ENCODE measurements around the gene RAPGEF1.

The RAPGEF1 gene

DNA sequence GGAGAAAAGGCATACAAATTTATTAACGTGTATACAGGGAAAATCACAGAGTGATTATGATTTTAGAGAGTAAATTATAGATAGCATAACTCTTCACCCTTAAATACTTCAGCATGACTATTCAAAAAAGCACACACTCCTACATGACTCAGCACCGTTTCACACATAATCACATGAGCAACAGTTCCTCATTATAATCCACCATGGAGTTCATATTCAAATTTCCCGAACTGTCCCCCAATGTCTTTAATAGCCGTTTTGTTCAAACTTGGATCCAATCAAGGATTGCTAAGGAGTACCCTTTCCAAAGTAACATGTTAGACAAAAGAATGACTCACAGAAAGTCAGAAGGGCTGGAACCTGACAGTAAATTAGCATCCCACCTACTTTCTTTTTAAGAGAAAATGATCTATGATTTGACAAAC is 32.1 kb downstream of the RAPGEF1 start:
- peak; percentile 65 for DNase-seq (ENCODE audit: low read depth)

DNA sequence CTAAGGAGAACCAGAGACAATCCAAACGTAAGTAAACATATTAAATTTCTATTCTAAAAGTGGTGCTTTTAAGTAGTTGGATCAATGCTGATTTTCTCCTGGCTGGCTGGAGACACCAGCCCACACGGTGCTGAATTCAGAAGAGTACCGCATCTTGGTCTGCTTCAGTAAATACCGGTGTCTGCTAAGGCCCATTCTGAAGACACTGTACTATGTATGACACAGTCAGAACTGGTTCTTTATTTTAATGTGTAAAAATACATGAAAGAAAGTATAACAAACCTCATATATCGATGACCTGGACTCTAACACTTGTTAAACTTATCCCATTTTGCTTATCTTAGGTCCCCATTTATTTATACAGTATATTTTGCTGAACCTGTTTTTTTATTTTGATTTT is 32.8 kb downstream of the RAPGEF1 start:
- DNase-seq (ENCODE audit: low read depth), result no peak

DNA sequence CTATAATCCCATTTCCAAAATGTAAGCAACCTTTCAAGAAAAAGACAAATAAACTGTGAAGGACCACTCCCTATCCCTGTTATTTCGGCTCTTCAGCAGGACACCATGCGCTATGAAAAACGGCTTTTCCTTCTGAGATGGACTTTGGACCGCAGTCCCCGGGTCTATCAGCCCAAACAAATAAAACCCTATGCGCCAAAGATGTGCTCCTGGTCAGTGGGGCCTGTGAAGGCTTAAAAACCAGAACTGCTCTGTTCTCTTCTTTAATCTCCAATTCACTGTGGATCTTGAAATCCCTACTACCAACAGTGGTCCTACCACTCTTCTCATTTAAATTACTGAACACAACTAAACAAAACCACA is 33.3 kb downstream of the RAPGEF1 start:
- no peak for DNase-seq (ENCODE audit: low read depth)

DNA sequence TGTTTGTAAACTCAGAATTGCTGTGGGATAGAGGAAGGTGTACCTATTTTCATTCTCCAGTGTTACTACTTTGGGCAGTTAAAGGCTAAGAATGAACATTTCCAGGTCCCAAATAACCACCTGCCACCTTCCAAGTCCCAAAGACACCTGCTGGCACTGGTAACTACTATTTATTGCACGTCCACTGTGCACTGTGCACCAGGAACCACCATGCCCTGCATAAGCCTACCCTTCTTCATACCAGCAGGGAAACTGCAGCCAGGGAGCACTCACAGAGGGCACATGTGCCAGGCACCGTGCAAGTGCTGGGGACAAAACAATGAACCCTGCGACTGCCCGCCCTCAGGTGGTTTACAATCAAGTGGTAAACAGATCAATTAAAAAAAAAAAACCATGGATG is 34.9 kb downstream of the RAPGEF1 start:
- no peak for DNase-seq (ENCODE audit: low read depth)

DNA sequence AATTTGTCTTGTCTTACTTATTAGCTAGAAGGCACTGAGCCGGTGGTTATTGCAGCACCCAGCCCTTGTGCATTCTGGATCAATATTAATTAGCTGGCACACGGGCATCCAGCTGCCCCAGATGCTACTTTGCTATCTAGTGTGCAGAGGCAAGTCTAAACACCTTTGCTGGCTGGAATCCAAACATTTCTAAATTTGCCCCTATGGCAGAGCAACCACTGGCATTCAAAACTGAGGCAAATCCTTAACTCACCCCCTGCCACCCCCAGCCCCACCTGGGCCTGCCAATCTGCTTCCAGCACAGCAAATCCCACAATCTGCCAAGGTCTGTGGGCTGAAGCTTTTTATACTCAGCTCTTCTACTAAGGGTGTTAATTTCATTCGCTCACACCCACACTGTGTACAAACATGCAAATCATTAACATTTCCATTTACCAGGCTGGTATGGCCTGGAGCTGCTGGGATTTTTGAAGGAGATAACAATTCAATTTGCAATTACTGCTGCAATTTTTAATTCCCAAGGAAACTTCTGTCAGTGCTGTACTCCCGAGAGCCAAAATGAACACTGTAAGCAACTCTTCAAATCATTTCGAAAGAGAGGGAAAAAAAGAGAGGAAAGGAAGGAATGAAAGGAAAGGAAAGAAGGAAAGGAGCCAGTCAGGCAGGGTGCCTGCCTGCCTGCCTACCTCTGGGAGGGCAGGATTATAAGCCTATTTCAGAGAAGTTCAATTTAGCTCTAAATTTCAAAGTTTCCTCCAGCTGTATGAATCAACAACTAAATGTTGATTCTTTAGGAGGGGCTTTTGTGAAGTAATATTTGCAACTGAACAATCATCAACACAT is 35.5 kb downstream of the RAPGEF1 start:
- DNase-seq (ENCODE audit: low read depth), result no peak

DNA sequence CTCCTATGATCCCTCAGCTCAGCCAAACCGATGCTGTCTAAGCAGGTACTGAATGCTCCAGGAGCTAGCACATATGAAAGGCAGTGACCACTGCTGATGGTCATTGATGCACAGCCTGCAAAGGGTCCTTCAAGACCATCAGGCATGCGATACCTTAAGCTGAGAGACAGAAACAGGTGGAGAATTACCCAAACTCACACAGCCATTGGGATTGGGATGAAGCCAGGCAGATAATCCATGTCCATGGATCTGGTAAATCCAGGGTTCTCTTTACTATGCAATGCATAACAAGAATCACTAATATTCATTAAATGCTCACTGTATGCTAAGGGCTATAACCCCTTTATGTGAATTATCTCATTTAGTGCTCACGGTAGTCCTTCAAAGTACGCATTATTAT is 36.2 kb downstream of the RAPGEF1 start:
- DNase-seq (ENCODE audit: low read depth), result no peak

DNA sequence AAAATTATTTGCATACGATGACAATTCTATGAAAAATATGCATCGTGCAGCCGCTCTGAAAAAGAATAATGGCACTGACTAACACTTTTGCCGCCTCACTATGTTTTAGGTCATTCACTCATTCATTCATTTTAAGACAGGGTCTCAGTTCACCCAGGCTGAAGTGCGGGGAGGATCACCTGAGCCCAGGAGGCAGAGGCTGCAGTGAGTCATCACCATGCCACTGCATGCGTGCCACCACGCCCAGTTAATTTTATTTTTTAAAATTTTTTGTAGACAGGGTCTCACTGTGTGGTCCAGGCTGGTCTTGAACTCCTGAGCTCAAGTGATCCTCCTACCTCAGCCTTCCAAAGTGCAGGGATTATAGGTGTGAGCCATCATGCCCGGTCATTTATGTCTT is 37.0 kb downstream of the RAPGEF1 start:
- DNase-seq (ENCODE audit: low read depth), result no peak

DNA sequence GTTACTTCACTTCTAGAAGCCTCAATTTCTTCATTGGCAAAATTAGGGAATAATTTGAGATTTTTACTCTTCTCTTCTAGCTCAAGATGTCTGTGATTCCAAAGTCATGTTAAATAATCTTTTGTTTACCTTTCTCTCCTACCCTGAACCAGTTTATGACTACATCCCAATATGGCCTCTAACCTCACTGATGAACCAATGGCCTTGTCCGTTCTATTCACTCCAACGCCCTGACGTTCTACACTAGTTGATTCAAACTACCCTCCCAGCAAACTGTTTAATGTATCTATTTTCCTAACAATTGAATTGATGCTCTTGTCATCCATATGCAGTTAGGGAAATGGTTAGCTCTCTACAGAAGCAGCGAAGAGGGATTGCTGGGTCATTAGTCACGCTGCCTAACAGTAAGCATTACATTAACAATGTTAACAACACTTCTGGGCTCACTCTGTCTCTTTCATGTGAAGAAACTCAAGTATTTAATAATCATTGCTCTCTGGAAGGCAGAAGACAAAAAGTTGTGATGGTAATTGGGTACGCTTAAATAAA is 38.0 kb downstream of the RAPGEF1 start:
- no peak for DNase-seq (ENCODE audit: low read depth)

DNA sequence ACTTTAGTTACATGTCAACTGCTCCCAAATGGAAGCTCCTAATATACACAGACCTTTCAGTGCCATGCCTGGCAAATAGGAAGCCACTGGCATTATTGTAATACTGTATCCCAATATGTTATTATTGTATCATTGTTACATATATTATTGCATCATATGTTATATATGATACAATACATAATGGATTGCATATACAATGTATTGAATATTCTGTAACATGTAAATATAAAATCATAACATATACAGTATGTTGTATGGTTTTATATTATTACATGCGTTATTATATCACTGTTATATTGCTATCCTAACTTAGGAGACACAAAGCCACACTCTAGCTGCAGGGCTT is 38.5 kb downstream of the RAPGEF1 start:
- no peak for DNase-seq (ENCODE audit: low read depth)

DNA sequence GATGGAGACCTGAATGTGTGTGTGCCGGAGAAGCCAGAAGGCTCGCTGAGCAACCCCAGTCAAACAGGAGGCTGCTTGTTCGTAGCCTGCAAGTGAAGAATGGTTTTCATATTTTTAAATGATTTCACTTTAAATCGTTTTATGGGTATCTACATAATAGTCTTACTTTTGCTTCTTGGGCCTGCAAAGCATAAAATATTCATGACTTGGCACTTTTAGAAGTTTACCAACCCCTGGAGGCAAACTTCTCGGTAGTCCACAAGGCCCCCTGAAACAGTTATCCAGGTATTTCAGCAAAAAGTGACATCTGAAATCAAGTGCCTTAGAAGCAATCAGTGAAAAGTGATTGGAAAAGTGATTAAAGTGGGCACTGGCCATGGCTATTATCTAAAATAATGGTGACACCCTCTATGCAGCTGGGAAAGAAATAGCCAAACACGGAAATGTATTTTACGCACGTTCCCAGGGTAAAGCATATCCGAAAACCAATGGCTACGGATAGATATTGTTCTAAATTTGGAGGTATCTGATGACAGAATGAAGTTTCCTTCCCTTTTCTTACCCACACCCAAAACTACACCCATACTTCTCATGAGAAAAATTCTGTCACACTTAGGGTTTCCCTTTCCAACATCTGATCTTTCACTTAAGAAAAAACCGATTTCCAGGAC is 39.0 kb downstream of the RAPGEF1 start:
- no peak for DNase-seq (ENCODE audit: low read depth)

DNA sequence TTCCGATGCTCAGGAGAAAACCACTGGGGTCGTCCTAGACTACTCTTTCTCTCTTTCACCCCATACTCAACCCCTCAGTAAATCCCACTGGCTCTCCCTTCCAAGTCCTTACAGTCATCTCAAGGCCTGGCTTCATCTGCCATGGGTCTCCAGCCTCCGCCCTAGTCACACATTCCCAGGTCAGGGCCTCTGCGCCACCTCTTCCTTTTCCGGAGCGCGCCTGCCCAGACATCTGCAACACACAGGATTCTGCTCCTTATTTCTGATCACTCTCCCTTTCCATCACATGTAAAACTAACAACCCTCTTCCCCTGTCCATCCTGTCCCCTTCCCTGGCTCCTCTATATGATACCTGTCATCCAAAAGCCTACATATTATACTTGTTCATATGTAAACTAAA is 39.8 kb downstream of the RAPGEF1 start:
- no peak for DNase-seq (ENCODE audit: low read depth)

DNA sequence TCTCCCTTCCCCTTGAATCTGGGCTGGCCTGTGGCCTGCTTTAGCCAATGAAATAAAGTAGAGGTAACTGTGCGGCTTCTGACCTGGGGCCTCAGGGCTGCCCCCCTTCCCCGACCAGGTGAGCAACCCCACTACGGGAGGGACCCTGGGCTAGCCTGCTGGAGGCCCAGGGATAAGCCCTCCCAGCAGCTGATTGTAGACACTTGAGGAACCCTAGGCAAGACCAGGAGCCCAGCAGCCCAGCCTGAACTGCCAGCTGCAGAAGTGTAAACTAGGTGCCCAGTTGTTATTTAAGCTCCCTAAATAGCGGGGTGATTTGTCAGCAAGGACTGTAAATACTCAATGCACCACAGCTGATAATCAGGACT is 41.3 kb downstream of the RAPGEF1 start:
- no peak for DNase-seq (ENCODE audit: low read depth)

DNA sequence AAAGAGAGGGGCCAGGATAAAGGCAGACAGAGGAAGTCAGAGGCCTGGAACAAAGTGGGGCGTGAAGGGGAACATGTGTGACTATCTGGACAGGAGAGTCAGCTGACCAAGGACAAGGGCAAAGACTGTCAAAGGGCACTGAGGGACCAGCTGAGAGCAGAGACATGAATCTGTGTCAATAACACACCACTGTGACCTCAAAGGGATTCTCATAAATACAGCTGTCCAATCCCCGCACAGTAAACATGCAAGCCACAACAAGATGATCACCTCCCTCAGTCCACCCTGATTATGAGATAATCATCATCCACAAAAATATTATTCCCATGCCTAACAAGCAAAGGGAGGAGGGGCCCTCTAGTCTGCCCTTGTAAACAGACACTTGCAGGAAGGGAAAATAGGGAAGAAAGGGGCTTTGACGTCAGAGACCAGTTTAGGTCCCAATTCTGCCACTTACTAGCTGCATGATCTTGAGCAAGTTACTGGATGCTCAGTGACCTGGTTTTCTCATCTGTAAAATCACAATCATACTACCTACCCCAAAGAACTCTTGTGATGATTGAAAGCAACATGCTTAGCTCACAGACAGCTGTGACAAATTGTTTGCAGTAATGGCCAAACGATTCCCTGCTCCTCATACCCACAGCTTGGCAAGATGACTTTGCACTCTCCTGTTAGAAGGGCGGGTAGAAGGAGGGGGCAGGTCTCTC is 41.8 kb downstream of the RAPGEF1 start:
- DNase-seq (ENCODE audit: low read depth), result no peak

DNA sequence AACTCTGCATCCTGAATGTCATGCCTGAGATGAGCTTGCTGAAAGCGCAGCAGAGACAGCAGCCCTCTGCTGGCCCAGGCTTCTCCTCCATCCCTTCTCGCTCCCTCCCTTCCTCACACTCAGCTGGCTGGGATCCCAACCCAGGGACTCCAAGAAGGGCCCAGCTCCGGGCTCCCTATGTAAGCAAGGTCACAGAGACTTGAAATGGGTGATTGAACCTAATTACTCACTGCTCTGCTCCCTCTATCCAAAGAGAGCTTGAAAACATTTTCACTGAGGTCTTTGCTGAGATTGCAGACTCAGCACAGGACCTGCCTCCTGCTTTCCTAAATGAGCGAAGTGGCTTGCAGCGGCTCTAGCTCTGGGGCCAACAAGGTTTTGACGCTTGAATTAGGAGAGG is 42.8 kb downstream of the RAPGEF1 start:
- no peak for DNase-seq (ENCODE audit: low read depth)

DNA sequence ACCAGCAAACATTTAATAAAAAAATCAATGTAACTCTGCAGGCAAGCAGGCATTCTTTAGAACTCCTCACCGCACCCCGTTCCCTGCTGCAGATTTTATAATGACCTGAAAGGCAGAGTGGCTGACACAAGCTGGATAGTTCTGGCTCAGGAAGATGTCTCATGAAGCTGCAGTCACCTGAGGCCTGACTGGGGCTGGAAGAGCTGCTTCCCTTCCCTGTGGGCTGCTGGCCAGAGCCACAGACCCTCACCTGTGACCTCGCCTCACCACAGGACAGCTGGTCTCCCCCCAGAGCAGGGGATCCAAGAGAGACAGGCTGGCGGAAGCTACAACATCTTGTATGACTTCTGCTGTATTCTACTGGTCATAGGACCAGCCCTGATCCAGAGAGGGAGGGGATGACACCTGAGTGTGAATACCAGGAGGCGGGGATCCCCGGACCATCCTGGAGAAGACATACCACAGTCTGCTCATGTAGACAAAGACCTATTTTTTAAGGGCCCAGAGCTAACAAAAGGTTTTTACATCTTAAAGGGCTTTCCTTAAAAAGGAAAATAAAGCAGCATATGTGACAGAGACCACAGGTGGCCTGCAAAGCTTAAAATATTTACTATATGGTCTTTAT is 43.9 kb downstream of the RAPGEF1 start:
- no peak for DNase-seq (ENCODE audit: low read depth)

DNA sequence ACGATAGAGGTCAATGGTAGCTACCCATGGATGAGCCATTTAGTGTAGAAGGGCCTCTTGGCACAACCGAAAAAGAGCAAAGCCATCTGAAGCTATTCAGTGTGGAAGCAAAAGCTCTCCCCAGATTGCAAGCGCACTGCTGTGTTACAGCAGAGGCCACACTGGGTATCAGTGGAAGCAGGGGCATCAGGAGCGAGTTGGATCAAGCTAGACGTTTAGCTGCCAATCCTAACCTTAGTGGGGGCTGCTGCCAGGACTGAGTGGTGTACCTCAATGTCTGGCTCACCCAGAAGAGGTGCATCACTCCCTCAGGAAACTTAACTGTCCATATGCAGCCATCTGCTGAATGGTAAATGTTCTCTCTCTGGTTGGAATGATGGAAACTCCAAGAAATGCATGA is 44.5 kb downstream of the RAPGEF1 start:
- DNase-seq (ENCODE audit: low read depth), result no peak

DNA sequence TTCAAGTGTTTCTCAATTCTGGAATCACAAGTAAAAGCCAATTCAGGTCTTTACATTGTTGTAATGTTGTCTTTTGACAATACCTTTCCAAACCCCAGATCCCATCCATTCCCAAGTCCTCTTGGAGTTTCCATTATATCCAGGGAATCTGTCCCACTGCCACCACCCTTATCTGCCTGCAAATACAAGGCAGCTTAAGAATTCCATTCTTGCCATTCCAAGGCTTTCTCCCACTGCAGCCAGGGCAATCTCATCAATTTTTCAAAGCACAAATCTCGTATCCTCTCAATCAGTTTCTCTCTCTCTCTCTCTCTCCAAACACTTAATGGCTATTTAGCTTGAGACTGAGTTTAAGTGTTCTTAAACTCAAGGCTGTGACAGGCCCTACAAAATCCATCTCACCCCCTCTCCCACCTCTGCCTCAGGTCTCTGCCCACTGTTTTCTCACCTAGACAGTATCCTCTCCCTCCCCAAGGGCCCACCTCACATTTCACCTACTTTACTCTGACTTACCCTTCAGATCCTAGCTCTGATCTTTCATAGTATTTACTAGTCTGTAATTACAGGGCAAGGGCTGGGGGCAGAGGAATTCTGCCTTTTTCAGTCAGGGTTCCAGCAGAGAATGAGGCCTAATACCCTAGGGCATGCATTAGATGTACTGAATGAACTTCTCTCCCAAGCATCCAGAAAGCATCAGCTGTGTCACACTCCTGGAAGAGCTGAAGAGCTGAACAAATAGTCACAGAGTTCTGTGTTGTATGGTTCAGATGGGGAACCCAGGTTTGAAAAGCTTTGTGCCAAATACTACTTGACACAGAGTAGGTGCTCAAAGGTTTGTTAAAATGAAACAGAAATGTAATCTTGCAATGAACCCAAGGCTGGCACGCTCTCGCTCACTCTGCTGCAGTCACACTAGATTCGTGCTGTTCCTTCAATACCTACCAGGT is 46.0 kb downstream of the RAPGEF1 start:
- DNase-seq (ENCODE audit: low read depth), result no peak

DNA sequence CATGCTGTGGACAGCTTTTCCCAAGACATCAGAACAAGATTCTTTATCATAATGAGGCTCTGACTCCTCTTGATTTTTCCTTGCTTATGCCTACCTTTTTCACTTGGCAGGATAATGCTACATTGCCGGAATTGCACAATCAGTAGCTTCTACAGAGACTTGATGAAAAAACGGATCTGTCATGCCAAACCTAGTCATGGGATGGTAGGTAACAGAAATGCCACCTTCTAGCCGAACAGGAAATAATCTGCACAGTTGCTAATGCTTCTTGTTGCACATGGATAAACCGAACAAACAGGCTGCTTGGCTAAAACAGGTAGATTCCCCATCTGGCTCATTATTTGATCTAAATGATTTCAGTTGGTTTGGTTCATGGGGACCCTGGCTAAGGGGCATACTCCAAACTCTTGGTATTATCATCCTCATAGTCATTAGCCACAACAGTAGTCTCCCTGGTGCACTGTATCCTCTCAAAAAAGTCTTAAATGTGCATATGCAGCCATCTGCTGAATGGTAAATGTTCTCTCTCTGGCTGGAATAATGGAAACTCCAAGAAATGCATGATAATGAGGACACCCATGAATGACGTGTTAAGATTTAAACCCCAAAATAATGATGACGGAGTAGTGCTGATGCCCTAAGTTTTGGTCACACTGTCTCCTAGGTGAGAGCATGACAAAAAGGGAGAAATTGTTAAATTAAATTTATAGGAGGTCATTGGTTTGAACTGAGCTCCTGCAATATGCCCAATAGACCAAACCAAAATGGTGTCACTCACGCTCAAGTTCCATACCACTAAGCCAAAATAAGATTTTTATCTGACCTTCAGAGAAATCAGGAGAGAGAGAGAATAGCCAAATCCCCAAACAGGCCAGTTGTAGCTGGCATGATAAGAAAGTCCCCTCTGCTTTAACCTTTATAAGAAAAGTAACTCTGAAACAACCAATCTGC is 47.0 kb downstream of the RAPGEF1 start:
- no peak for DNase-seq (ENCODE audit: low read depth)

DNA sequence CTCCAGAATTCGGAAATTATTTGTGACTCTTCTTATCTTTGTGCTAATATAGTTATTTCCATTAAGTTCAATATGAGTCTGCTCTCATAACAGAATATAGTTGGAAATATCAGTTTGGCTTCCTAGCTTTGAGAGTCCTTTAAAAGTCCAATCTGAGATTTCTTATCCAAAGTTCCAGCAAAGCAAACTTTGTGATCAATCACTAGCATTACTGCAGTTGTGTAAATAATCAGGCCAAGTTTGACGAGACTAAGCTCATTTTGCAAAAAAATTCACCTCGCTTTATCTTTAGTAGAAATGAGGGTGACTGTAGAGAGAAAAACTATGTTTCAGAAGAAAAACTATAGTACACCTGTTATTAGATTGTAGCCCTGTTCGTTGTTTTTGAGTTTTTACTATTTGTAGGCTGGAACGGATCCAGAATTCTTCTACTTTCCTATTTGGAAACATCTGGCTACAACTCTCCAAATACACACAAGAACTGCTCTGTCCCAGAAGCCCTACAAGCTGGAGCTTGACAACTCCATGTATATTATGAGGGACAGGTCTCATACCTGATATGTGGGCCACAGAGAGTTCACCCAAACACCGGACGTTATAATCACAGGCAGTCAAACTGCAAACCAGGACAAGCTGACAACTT is 47.8 kb downstream of the RAPGEF1 start:
- DNase-seq (ENCODE audit: low read depth), result no peak
